BLaER1 treated with 17β-estradiol and CSF1 and Interleukin-3, amounts not matched to agents 10 nM and 100 nM (cell line): ENCODE results near the gene ANKRD65.

Source experiments
- H3K27ac ChIP-seq, 11 experiments: shearing (Covaris generic); formaldehyde crosslinking; 2 replicates each; pipeline ENCODE4 v1.8.1; 2022
- H3K27me3 ChIP-seq, 11 experiments: shearing (Covaris generic); formaldehyde crosslinking; 2 replicates each; pipeline ENCODE4 v1.8.1; 2022
- H3K36me3 ChIP-seq, 11 experiments: shearing (Covaris generic); formaldehyde crosslinking; 2 replicates each; pipeline ENCODE4 v1.8.1; 2022
- H3K4me1 ChIP-seq, 10 experiments: shearing (Covaris generic); formaldehyde crosslinking; 2 replicates each; pipeline ENCODE4 v1.8.1; 2022
- H3K4me2 ChIP-seq, 11 experiments: shearing (Covaris generic); formaldehyde crosslinking; 2 replicates each; pipeline ENCODE4 v1.8.1; 2022
- H3K4me3 ChIP-seq, 10 experiments: shearing (Covaris generic); formaldehyde crosslinking; 2 replicates each; pipeline ENCODE4 v1.8.1; 2022
- H3K9ac ChIP-seq, 11 experiments: shearing (Covaris generic); formaldehyde crosslinking; 2 replicates each; pipeline ENCODE4 v1.8.1; 2022
- H3K9me3 ChIP-seq, 11 experiments: shearing (Covaris generic); formaldehyde crosslinking; replicated peaks in 1 of 11; 2 replicates each; pipeline ENCODE4 v1.8.1; 2022
- H4K20me1 ChIP-seq, 11 experiments: shearing (Covaris generic); formaldehyde crosslinking; 2 replicates each; pipeline ENCODE4 v1.8.1; 2022
- Cebpa-rat ChIP-seq, 11 experiments: shearing (Covaris generic); IDR thresholded peaks; 2 replicates each; pipeline ENCODE4 v1.8.1; 2022

The ANKRD65 gene

DNA sequence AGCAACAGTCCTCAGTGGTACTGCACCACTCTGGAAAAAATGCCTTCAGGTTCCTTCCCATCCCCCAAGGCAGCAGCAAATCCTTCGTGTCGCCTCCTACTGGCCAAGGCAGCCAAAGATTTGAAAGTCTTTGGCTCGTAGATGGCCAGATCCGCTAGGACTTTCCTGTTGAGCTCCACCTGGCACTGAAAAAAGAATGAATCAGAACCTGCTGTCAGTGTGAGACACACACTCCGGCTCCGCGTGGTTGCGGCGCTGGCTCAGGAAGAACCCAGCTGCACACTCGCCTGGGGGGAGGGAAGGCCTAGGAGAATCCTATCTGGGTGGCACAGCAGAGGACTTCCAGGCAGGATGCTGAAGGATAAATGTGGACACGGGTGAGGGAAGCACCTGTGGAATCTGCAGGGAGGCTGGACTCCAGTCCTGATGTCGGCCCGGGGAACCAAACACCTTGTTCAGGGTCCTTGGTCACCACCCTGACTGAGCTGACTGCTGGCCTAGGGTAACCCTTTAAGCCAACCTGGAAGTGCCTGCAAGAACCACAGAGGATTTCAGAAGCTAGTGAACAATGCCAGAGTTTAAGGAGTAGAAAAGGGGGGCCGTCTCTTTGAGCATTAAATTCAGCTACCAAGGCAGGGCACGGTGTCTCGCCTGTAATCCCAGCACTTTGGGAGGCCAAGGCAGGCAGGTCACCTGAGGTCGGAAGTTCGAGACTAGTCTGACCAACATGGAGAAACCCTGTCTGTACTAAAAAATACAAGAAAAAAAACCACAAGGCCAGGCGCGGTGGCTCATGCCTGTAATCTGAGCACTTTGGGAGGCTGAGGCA, 18.8 kb downstream of the ANKRD65 start:
- H3K9ac ChIP-seq, result peak overlapping the region in 2 of 11 experiments; percentile 21 to 24; a peak in 4 of 22 replicates
- no peak for TF ChIP-seq Cebpa-rat (IDR thresholded peaks at IDR 0.05)
- peaks cover 4 to 83% (median 52%) of the 10 kb centered on the region in 11 experiments; a peak in 21 of 22 replicates for H4K20me1 ChIP-seq
- no peak overlapping the region for H3K4me3 ChIP-seq
- no peaks in the 10 kb centered on the region for H3K27me3 ChIP-seq
- H3K27ac ChIP-seq, result no peak overlapping the region
- peaks cover 43 to 72% (median 58%) of the 10 kb centered on the region in 10 experiments for H3K4me1 ChIP-seq
- peak overlapping the region in 2 of 11 experiments; percentile 7 to 91; a peak in 2 of 22 replicates for H3K4me2 ChIP-seq
- H3K36me3 ChIP-seq, result peaks cover 60 to 75% (median 68%) of the 10 kb centered on the region in 11 experiments
- H3K9me3 ChIP-seq, result no peaks in the 10 kb centered on the region

DNA sequence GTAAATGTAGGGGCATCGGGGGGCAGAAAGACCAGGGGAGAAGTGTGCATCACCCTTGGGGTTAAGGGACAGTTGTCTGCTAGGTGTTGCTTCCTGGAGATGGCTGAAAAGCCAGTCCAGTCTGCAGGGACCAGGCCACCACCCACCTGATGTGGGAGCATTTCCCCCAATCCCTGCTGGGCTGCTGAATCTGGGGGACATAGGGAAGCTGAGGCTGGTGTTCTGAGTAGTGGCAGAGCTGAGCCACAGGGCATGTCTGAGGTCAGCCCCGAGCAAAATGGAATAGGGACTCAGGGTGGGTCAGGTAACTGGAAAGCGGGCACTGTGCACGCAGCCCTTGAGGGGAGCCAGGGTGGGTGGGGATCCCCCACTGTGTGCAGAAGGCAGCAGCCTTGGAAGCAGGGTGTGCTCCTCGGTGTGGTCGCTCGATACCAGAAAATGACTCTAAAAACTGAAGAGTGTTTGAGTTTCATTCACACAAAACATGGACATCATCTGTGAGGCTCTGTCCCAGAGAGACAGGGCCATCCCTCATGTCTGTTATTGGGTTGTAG, 19.5 kb downstream of the ANKRD65 start:
- H4K20me1 ChIP-seq, result peaks cover 4 to 89% (median 52%) of the 10 kb centered on the region in 11 experiments; a peak in 21 of 22 replicates
- H3K4me2 ChIP-seq, result peak overlapping the region; percentile 89 to 99 (median 96)
- H3K36me3 ChIP-seq, result peaks cover 66 to 83% (median 75%) of the 10 kb centered on the region in 11 experiments
- 0 out of 22 replicates have a peak overlapping the region, but pooled peaks of 1 of the 11 experiments have one; percentile 97 for H3K27ac ChIP-seq
- H3K4me3 ChIP-seq, result peak overlapping the region in 5 of 10 experiments; percentile 83 to 100 (median 98); a peak in 8 of 20 replicates
- H3K27me3 ChIP-seq, result no peaks in the 10 kb centered on the region
- peak overlapping the region in 9 of 11 experiments; percentile 94 to 99 (median 98); a peak in 16 of 22 replicates for H3K9ac ChIP-seq
- no peaks in the 10 kb centered on the region for H3K9me3 ChIP-seq
- TF ChIP-seq Cebpa-rat (IDR thresholded peaks at IDR 0.05), result no peak
- H3K4me1 ChIP-seq, result peaks cover 47 to 78% (median 63%) of the 10 kb centered on the region in 10 experiments

- Histone ChIP-seq H3K27me3 (no peaks in the 10 kb centered on the region), H3K4me1 (peaks cover 41 to 79% (median 59%) of the 10 kb centered on the region in 10 experiments), H3K36me3 (peaks cover 70 to 83% (median 77%) of the 10 kb centered on the region in 11 experiments), H3K9me3 (no peaks in the 10 kb centered on the region), H4K20me1 (peaks cover 6 to 89% (median 55%) of the 10 kb centered on the region in 11 experiments; a peak in 21 of 22 replicates), H3K9ac (peak overlapping the region; percentile 94 to 99 (median 97)), H3K4me3 (peak overlapping the region; percentile 83 to 100 (median 92)), H3K4me2 (peak overlapping the region; percentile 89 to 99 (median 96)), H3K27ac (peak overlapping the region in 10 of 11 experiments; percentile 74 to 97 (median 94); a peak in 16 of 22 replicates)
- TF ChIP-seq Cebpa-rat (IDR thresholded peaks at IDR 0.05), result no peak
These were observed 20.3 kb downstream of the ANKRD65 start for GRCh38 chr1:1400576-1401456.

DNA sequence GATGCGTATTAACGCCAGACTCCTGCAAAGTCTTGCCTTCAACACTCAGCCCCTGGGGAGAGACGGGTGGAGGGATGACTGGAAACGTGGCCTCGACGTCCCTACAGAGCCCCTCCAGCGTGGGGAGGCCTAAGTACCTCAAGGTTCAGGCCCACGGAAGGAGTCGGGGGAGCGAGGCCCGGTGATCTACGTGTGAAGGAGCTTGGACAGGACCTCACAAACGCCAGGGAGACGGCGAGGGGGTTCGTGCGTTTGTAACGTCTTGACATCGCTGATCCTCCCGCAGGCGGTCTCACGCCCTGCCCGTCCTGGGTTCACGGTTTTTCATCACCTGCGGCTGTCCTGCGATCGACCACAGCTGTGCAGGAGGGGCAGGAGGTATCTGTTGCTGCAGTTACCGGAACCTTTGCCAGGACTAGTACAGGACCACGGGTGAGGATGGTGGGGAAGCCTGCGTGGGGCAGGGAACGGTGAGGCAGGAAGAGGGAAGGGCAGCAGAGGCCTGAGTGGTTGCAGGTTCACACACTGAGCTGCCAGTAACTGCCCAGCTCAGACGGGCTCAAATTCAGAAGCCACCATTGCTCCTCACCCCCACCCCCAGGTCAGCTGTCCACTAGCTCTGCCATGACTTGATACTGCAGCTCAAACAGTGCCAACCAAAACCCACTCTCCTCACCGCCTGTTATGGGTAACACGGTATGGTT, 21.1 kb downstream of the ANKRD65 start:
- H4K20me1 ChIP-seq, result peaks cover 13 to 89% (median 58%) of the 10 kb centered on the region in 11 experiments; a peak in 21 of 22 replicates
- H3K36me3 ChIP-seq, result peaks cover 70 to 83% (median 77%) of the 10 kb centered on the region in 11 experiments
- H3K9me3 ChIP-seq, result no peaks in the 10 kb centered on the region
- peak overlapping the region; percentile 89 to 99 (median 96) for H3K4me2 ChIP-seq
- TF ChIP-seq Cebpa-rat (IDR thresholded peaks at IDR 0.05), result no peak
- H3K4me1 ChIP-seq, result peaks cover 33 to 78% (median 53%) of the 10 kb centered on the region in 10 experiments
- H3K9ac ChIP-seq, result peak overlapping the region; percentile 94 to 99 (median 97)
- peak overlapping the region; percentile 83 to 100 (median 92) for H3K4me3 ChIP-seq
- no peaks in the 10 kb centered on the region for H3K27me3 ChIP-seq
- peak overlapping the region; percentile 74 to 97 (median 92) for H3K27ac ChIP-seq

DNA sequence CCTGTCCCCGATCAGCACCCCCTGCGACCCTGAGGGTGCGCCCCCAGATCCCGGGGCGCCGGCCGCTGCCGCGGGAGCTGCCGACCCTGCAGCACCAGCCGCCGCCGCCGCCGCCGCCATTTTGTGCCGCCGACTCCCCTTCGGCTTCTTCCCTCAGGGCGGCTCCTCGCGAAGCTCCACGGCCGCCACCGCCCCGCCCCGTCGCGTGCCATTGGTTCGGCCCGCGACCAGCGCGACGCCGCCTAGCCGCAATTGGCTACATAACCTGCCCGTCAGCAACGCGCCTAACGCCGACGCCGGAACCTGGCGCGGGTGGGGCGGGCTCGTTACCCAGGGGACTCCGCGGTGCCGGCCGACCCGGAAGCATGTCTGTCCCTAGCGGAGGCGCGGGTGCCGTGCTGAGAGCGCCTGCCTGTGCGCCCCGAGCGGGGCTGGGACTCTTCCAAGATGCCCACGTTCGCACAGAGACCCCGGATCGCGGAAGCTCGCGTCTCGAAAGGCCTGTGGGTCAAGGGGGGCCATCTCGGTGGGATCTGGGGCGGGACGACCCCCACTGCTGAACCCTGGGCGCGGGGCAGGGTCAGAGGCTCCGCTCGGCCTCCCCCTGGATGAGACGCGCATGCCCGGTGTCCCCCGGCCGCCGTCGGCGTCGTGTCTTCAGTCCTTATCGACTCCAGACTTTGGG, 21.7 kb downstream of the ANKRD65 start, which contains the start of gene CCNL2:
Gene CCNL2, minus strand, starts transcription at position 149 of the 685 bp plus-strand sequence. Its CDS starts 29 bp downstream, at position 120.
- Histone ChIP-seq H3K27ac (peak within 1 kb of the TSS; percentile 87 to 97 (median 92)), H3K9me3 (no peaks in the 10 kb centered on the region), H3K4me1 (peaks cover 31 to 71% (median 48%) of the 10 kb centered on the region in 10 experiments), H3K4me3 (peak within 1 kb of the TSS; percentile 83 to 100 (median 92)), H3K36me3 (peaks cover 70 to 83% (median 77%) of the 10 kb centered on the region in 11 experiments), H4K20me1 (peaks cover 13 to 89% (median 59%) of the 10 kb centered on the region in 11 experiments; a peak in 21 of 22 replicates), H3K9ac (peak within 1 kb of the TSS; percentile 94 to 99 (median 97)), H3K27me3 (no peaks in the 10 kb centered on the region), H3K4me2 (peak within 1 kb of the TSS; percentile 89 to 99 (median 97))
- TF ChIP-seq Cebpa-rat (IDR thresholded peaks at IDR 0.05), result no peak

DNA sequence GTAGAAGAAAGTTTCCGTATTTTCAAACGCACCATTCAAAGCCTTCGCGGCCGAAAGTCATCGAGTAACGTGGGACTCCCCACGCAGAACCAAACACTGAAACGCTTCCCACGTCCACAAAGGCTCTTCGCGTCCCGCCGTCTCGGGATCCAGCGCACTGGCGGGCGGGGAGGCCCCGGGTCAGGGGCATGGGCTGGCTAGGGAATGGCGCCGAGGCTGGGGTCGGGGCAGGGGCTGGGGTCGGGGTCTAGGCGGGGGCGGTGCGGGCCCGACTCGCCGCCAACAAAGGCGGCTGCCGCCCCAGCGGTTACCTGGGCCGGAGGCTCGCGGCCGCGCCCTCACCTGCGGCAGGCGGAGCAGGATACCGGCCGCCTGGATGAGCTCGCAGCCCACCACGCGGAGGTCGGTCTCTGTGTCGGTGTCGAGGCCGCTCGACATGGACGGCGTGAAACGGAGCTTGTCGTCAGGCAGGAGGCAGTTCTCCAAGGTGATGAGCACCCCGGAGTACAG, 22.3 kb downstream of the ANKRD65 start:
- Histone ChIP-seq H3K36me3 (peaks cover 71 to 83% (median 78%) of the 10 kb centered on the region in 11 experiments), H3K4me1 (peaks cover 31 to 65% (median 45%) of the 10 kb centered on the region in 10 experiments), H3K4me3 (peak overlapping the region; percentile 83 to 100 (median 92)), H4K20me1 (peaks cover 13 to 89% (median 62%) of the 10 kb centered on the region in 11 experiments; a peak in 21 of 22 replicates), H3K9ac (peak overlapping the region; percentile 94 to 99 (median 97)), H3K27ac (peak overlapping the region; percentile 87 to 97 (median 92)), H3K4me2 (peak overlapping the region; percentile 83 to 98 (median 94)), H3K9me3 (no peaks in the 10 kb centered on the region), H3K27me3 (no peaks in the 10 kb centered on the region)
- TF ChIP-seq Cebpa-rat (IDR thresholded peaks at IDR 0.05), result no peak
